HS-27A (cell line): ENCODE measurements around the gene CKAP2L.
A peak's percentile ranks its signal among the peaks of the same experiment; 100 is the strongest.

ENCODE experiments used
- DNase-seq: peaks from one replicate; pipeline ENCODE4 v3.0.0-alpha.2; 2012; ENCODE audit warnings: low read depth, missing footprints

The CKAP2L gene

DNA sequence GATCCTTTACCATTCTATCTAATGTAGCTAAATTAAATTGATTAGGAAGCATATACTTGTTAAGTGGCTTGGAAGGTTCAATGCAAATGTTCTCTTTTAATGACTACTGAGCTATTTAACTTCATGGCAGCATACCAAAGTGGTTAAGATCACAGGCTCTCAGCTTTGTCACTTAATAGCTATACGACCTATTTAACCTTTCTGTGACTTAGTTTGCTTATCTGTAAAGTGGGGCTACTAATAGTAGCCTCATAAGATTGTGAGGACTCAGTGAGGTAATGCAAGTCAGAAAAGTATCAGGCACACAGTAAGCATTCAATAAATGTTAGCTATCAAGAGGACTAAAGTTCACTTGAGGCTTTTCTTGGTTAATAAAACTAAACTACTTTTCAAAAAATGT, 4.3 kb downstream of the CKAP2L start:
- DNase-seq = no peak

DNA sequence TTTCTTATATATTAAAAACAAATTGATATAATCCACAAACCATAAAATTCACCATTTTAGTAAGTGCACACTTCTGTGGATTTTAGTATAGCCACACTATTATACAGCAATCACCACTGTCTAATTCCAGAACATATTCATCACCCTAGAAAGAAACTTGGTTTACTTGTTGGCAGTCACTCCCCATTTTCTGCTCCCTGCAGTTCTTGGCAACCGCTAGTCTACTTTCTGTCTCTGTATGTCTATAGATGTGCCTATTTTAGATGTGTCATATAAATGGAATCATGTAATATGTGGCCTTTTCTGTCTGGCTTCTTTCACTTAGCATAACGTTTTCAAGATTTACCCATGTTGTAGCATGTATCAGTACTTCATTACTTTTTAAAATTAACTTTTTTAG, 5.7 kb downstream of the CKAP2L start:
- no peak for DNase-seq

GRCh38 chr2:112757265-112757664, 7.1 kb downstream of the CKAP2L start:
- DNase-seq = no peak

GRCh38 chr2:112756207-112756606, 8.2 kb downstream of the CKAP2L start:
- DNase-seq = no peak

- DNase-seq = no peak
Measured at GRCh38 chr2:112755444-112755843, 9.0 kb downstream of the CKAP2L start.

DNA sequence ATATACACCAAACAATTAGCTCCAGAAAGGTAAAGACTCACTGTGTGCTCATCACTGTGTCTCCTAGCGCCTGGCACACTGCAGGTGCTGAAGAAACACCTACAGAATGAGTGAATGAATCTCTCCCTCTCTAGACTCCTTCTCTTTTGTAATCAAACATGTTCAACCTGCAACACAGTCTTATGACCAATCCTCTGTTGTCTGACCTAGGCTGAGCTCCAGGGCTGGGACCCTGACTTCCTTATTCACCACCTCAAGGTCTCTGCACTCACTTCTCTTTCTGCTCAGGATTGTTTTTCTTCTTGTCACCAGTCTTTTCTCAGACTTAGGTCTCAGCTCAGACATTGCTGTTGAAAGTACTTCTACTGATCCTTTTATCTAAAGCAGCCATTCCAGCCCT, 9.8 kb downstream of the CKAP2L start:
- DNase-seq = no peak

- DNase-seq = no peak
Measured at GRCh38 chr2:112752667-112753066, 11.7 kb downstream of the CKAP2L start.

- no peak for DNase-seq
Measured at GRCh38 chr2:112751451-112752197, 12.8 kb downstream of the CKAP2L start.

DNA sequence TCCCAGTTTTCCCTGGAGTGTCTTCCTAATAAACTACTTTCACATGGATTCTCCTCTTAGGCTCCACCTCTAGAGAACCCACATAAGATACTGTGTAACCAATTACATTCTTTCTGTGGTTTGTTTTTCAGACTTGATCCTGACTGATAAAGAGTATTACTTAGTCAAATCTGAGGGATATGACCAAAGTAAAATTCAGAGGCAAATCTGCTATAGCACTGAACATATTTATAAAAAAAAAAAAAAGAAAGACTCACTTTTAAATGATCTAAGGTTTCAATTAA, 13.9 kb downstream of the CKAP2L start:
- no peak for DNase-seq

GRCh38 chr2:112749755-112750559, 14.5 kb downstream of the CKAP2L start:
- DNase-seq = peak; percentile 57

GRCh38 chr2:112740527-112740926, 23.9 kb downstream of the CKAP2L start:
- DNase-seq = no peak

- DNase-seq = no peak
Measured at GRCh38 chr2:112737542-112738232, 26.7 kb downstream of the CKAP2L start.

DNA sequence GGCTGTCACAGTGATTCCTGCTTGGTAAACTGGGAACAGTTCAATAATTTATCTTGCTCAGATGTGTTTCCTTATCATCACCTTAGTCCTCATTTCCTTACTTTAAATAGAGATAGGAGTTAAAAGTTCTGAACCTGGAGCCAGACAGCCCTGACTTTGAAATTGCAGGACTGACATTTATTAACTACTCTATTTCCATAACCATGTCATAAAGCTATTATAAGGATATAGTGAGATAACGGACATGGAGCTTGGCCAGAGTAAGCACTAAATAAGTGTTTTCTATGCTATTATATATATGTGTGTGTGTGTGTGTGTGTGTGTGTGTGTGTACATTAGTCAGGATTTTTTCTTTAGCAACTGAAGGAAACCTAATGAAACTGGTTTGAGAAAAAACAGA, 30.5 kb downstream of the CKAP2L start:
- DNase-seq = no peak

- DNase-seq = no peak
Measured at GRCh38 chr2:112733456-112733855, 31.0 kb downstream of the CKAP2L start.

GRCh38 chr2:112731479-112731878, 32.9 kb downstream of the CKAP2L start:
- no peak for DNase-seq

- no peak for DNase-seq
Measured at GRCh38 chr2:112730791-112731190, 33.6 kb downstream of the CKAP2L start.

GRCh38 chr2:112730216-112730615, 34.2 kb downstream of the CKAP2L start:
- no peak for DNase-seq

- no peak for DNase-seq
Measured at GRCh38 chr2:112728378-112729175, 35.8 kb downstream of the CKAP2L start.

GRCh38 chr2:112728029-112728362, 36.4 kb downstream of the CKAP2L start:
- DNase-seq = no peak

DNA sequence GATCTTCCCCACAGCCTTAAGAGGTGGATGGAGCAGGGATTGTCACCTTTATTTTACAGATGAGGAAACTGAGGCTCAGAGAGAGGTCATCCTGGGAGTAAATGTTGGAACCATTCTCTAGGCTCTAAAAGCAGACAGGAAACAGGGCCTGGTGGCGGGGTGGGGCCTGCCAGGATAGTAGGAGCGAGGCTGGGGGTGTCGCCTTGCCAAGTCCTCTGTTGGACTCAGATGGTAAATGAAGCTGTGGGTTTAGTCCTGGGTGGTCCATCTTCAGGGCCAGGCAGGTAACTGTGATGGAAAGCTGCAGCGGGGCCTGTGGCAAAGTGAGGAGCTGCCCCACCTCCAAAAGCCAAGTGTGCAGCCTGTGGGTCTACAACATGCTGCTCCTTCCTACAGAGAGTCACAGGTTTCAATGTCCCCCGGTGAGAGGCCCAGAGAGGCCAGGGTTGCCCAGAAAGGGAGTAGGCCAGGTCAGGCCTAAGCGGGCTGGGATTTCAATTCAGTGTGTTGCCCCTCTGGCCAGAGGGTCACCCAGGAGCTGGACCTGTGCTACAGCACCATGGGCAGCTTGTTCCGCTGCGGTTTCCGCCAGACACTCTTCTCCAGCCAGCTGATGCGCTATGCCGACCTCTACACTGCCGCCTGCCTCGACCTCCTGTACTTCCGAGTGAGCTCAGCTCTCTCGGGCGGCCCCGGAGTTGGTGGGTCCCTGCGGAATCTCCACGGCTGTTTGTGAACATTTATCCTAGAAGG, 37.0 kb downstream of the CKAP2L start:
- DNase-seq = no peak

DNA sequence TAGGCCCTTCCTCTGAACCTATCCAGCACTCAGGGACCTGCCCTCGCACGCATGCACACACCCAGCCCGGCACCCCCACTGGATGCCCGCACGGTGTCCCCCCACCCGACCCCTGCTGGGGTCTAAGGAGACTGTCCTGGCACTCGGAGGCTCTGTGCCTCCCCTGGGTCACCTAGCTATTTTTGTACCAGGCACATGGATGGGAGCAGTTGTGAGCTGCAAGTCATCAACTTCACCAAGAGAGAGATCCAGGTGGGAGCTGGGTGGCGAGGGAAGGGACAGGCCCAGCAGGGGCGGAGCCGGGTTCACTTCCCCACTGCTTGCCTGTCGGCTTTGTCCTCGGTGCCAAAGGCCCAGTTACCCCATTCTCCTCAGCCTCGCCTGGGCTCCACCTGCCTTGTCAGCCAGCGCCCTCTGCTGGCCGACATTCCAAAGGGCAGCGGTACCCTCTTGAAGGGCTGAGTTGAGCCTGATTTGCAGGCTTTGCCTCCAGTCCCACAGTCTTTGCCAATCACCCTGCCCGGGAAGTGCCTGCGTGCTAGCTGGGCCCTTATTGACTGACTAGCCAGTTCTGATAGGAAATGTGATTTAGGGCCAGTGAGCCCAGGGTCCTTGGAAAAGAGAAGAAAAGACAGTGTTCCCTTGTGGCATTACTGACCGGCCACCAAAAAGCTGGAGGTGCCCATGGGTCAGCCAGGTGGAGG, 37.8 kb downstream of the CKAP2L start:
- peak; percentile 94 for DNase-seq
